ENCODE results near the gene RNASE3.
A peak's percentile ranks its signal among the peaks of the same experiment; 100 is the strongest.

- TF ChIP-seq CTCF (IDR thresholded peaks at IDR 0.05) = peak in 2 of 4 donors; percentile 36 to 46
- no peak for TF ChIP-seq POLR2A (IDR thresholded peaks at IDR 0.05)
Observed at GRCh38 chr14:20866963-20867362, 24.2 kb upstream of the RNASE3 start.

Measured in right lobe of liver (tissue), 4 donors.